ENCODE data around the gene TTC28.

GRCh38 chr22:28594797-28595462 lies 84.7 kb downstream of the TTC28 start:
- TF ChIP-seq CTCF (IDR thresholded peaks at IDR 0.05; ENCODE audit: insufficient read depth, low read length, poor library complexity, severe bottlenecking) (peak; percentile 49), EZH2phosphoT487 (conservative IDR thresholded peaks at IDR 0.05; ENCODE audit: low read length) (no peak)

Measured in SU-DHL-6 (cell line).